Stomach smooth muscle (tissue), 2 donors: ENCODE results near the gene PLD6.

Experiments
- H3K27ac ChIP-seq: one replicate; pipeline ENCODE4 v1.7.0; 2013; ENCODE audit warnings: mild to moderate bottlenecking, low read length, inconsistent platforms
- H3K27me3 ChIP-seq, 2 donors: one replicate each; pipeline ENCODE4 v1.7.0; 2013; ENCODE audit warnings: low read length in 2 of 2; ENCODE audit not compliant: insufficient read depth in 2 of 2, control insufficient read depth in 1 of 2
- H3K36me3 ChIP-seq, 2 donors: one replicate each; pipeline ENCODE4 v1.7.0; 2013; ENCODE audit warnings: low read length in 2 of 2; ENCODE audit not compliant: control insufficient read depth in 2 of 2, insufficient read depth in 2 of 2
- H3K4me1 ChIP-seq: one replicate; pipeline ENCODE4 v1.7.0; 2013; ENCODE audit warnings: low read length; ENCODE audit not compliant: control insufficient read depth, insufficient read depth
- H3K4me3 ChIP-seq, 2 donors: one replicate each; pipeline ENCODE4 v1.7.0; 2013; ENCODE audit warnings: low read length in 2 of 2
- H3K9ac ChIP-seq, 2 donors: one replicate each; pipeline ENCODE4 v1.7.0; 2013; ENCODE audit warnings: low read length in 2 of 2, mild to moderate bottlenecking in 1 of 2
- H3K9me3 ChIP-seq, 2 donors: one replicate each; pipeline ENCODE4 v1.7.0; 2013; ENCODE audit warnings: low read length in 2 of 2; ENCODE audit not compliant: control insufficient read depth in 2 of 2
- donor health status: healthy.
- donor health status: Pancreatic carcinoma.

The PLD6 gene

DNA sequence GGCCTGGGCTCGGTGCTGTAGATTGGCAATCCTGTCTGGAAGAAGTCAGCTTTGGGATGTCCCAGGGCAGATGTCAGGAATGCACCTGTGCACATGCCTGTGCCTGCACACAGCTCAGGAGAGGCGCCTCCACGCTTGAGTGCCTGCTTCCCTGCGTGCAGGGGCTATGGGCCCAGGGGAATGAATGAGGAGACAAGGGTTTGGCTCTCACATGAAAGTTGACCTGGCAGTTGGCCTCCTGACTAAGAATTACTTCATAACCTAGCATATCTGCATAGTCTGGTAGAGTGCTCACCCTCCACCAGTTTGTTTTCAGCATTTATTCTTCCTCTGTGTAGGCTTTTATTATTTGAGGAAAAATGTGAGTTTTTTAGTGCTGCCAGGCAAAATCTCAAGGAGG lies 50.0 kb downstream of the PLD6 start:
- H3K27me3 ChIP-seq, result no peaks in the 10 kb centered on the region
- no peak overlapping the region for H3K9ac ChIP-seq
- no peaks in the 10 kb centered on the region for H3K9me3 ChIP-seq
- peaks cover 37 to 64% of the 10 kb centered on the region in 2 donors for H3K36me3 ChIP-seq
- H3K4me3 ChIP-seq, result no peak overlapping the region
- H3K27ac ChIP-seq, result no peak overlapping the region
- H3K4me1 ChIP-seq, result peaks cover 13% of the 10 kb centered on the region

DNA sequence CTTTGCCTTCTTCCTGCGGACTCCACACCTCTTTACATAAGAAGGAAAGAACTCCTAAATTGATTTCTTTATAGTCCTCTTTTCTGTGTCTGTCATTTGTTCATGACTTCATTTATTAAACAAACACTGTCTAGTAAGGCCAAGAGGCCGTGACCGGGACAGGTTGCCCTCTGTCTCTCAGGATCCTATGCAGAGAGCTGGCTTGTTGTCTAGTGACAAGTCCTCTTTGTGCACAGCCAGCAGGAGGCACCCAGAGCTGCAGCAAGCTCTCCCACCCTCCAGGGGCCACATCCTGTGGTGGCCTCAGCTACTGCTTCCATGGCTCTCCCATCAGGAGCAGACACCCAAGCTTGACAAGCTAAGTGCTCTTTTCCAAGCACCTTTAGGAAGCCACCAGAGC lies 50.6 kb downstream of the PLD6 start:
- Histone ChIP-seq H3K27me3 (no peaks in the 10 kb centered on the region), H3K4me3 (no peak overlapping the region), H3K9ac (no peak overlapping the region), H3K9me3 (no peaks in the 10 kb centered on the region), H3K27ac (no peak overlapping the region), H3K36me3 (peaks cover 32 to 59% of the 10 kb centered on the region in 2 donors), H3K4me1 (peaks cover 13% of the 10 kb centered on the region)

DNA sequence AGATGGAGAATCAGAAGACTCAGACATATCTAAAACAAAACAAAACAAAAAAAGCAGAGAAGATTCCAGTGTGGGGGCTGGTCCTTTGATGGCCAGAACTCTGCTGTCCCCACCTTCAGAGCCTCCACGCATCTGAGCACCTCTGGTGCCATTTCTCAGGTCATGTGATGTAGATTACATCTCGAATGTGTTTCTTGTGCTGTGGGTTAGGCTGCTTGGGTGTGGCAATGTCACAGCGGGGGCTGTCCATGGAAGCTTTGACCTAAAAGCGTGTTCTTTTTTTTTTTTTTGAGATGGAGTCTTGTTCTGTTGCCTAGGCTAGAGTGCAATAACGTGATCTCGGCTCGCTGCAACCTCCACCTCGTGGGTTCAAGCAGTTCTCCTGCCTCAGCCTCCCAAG lies 51.2 kb downstream of the PLD6 start:
- H3K27me3 ChIP-seq, result no peaks in the 10 kb centered on the region
- peaks cover 13% of the 10 kb centered on the region for H3K4me1 ChIP-seq
- H3K27ac ChIP-seq, result no peak overlapping the region
- H3K4me3 ChIP-seq, result no peak overlapping the region
- no peak overlapping the region for H3K9ac ChIP-seq
- H3K9me3 ChIP-seq, result no peaks in the 10 kb centered on the region
- peaks cover 29 to 57% of the 10 kb centered on the region in 2 donors for H3K36me3 ChIP-seq

DNA sequence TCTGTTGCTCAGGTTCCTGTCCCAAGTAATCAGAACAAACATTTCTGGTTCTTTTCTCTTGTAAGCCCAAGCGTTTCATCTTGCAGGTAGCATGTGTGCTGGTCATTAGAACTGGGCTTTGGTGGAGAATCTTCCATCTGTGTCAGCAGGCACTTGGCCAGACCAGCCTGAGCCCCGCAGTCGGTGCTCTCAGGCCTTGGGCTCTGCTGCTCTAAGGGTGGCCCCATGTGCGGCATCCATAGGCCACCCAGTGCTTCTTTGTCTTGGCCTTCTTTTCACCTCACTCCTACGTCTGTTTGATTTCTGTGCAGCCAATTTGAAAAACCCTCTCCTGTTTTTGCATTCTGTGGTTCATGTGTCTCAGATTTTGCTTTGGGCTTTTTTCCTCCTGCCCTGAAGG lies 51.6 kb downstream of the PLD6 start:
- Histone ChIP-seq H3K9me3 (no peaks in the 10 kb centered on the region), H3K9ac (no peak overlapping the region), H3K4me1 (peaks cover 13% of the 10 kb centered on the region), H3K36me3 (peaks cover 29 to 58% of the 10 kb centered on the region in 2 donors), H3K27ac (no peak overlapping the region), H3K4me3 (no peak overlapping the region), H3K27me3 (no peaks in the 10 kb centered on the region)

DNA sequence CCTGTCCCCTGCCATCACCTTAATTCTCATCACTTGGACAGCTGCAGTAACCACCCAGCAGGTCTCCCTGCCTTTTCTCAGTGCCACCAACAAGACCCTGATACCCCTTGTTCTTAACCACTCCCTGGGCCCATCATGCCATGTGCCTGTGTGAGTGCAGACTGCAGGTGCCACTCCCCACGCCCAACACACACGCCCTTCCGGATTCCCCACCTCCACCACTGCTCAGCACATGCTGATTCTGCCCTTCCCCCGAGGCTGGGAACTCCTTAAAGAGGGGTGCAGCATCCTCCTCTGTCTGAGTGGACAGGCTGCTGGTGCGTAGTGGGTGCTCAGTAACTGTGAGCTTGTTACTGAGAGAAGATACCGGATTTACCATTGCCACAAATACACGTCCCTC lies 52.4 kb downstream of the PLD6 start:
- Histone ChIP-seq H3K4me3 (no peak overlapping the region), H3K27me3 (no peaks in the 10 kb centered on the region), H3K27ac (no peak overlapping the region), H3K4me1 (peaks cover 13% of the 10 kb centered on the region), H3K9ac (no peak overlapping the region), H3K36me3 (peaks cover 25 to 50% of the 10 kb centered on the region in 2 donors), H3K9me3 (no peaks in the 10 kb centered on the region)

DNA sequence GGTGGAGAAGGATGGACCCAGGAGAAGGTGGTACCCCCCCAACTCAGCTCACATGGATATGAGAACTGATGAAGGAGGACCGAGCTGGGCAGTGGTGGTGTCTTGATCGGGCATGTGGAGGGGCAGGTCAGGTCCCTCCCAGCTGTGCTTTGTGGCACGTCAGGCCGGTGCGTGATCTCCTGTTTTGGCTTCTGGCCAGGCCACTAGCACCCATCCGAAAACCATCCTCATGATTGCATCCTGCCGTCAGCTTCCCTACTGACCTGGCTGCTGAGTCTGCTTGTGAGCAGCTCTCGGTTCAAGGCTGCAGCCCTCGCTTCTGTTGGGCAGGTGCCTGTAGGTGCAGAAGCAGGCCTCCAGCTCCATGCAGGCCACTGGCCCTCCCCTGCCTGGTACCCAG lies 53.1 kb downstream of the PLD6 start:
- Histone ChIP-seq H3K9ac (no peak overlapping the region), H3K36me3 (peaks cover 25 to 54% of the 10 kb centered on the region in 2 donors), H3K4me1 (peaks cover 13% of the 10 kb centered on the region), H3K27ac (no peak overlapping the region), H3K4me3 (no peak overlapping the region), H3K27me3 (no peaks in the 10 kb centered on the region), H3K9me3 (no peaks in the 10 kb centered on the region)

DNA sequence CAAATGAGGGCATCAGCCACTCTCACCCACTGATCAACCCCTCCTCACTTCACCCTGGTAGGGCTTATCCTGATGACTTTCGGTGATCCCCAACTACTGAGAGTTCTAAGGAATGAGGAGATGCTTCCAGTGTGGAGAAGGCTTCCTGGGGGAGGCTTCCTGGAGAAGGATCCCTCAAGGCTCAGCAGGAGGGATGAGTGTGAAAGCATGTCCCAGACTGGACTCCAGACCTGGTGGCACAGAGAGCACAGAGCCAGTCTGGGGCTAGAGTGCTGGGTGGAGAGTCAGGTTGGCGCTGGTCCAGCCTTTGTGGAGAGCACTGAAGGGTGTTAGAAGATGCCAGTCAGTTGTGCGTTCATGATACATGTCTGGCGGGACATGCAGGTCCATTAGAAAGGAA lies 53.7 kb downstream of the PLD6 start:
- peaks cover 26 to 59% of the 10 kb centered on the region in 2 donors for H3K36me3 ChIP-seq
- no peaks in the 10 kb centered on the region for H3K27me3 ChIP-seq
- peak overlapping the region; percentile 80 for H3K27ac ChIP-seq
- peaks cover 13% of the 10 kb centered on the region for H3K4me1 ChIP-seq
- H3K9ac ChIP-seq, result peak overlapping the region in 1 of 2 donors; percentile 47
- no peak overlapping the region for H3K4me3 ChIP-seq
- no peaks in the 10 kb centered on the region for H3K9me3 ChIP-seq

DNA sequence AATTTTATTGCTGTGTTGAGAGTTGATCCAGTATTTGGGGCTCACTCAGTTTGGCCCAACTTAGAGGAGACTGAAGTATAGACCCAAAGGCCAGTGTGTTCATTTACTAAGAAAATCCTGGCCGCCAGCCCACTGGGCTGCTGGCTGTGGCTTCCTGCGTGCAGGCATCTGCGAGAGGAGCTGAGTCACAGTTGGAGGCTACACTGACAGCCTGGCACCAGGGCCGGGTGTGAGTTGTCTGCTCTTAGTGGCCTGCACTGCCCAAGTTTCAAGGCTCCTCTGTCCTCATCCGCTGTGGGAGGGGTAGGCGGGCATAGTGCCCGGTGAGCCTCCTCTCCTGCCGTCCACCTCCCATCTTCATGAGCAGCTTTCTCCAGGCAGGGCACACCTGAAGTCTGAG lies 54.2 kb downstream of the PLD6 start:
- H3K27ac ChIP-seq, result peak overlapping the region; percentile 80
- peaks cover 13% of the 10 kb centered on the region for H3K4me1 ChIP-seq
- no peak overlapping the region for H3K9ac ChIP-seq
- H3K9me3 ChIP-seq, result no peaks in the 10 kb centered on the region
- H3K27me3 ChIP-seq, result no peaks in the 10 kb centered on the region
- H3K36me3 ChIP-seq, result peaks cover 26 to 61% of the 10 kb centered on the region in 2 donors
- H3K4me3 ChIP-seq, result peak overlapping the region in 1 of 2 donors; percentile 15

DNA sequence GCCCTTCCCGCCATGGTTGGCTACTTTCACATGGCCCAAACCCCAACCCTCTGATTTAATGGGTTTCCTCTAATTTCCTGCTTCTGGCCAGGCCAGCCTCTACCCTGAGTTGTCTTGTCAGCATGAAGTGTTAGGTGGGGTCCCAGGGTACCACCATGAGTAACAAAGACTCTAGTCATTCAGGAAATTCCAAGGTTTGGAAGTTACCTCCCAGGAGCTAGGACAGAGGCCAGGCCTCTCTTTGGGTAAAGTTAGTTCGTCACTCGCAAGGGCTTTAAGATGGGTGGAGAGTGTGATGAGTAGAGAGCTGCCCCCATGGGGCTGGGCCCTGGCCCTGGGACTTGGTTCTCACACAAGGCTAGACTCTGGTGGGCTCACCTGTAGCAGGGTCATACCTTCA lies 54.6 kb downstream of the PLD6 start:
- H3K4me1 ChIP-seq, result peaks cover 13% of the 10 kb centered on the region
- H3K27me3 ChIP-seq, result no peaks in the 10 kb centered on the region
- peak overlapping the region; percentile 80 for H3K27ac ChIP-seq
- H3K9me3 ChIP-seq, result no peaks in the 10 kb centered on the region
- peaks cover 25 to 61% of the 10 kb centered on the region in 2 donors for H3K36me3 ChIP-seq
- peak overlapping the region in 1 of 2 donors; percentile 15 for H3K4me3 ChIP-seq
- no peak overlapping the region for H3K9ac ChIP-seq

DNA sequence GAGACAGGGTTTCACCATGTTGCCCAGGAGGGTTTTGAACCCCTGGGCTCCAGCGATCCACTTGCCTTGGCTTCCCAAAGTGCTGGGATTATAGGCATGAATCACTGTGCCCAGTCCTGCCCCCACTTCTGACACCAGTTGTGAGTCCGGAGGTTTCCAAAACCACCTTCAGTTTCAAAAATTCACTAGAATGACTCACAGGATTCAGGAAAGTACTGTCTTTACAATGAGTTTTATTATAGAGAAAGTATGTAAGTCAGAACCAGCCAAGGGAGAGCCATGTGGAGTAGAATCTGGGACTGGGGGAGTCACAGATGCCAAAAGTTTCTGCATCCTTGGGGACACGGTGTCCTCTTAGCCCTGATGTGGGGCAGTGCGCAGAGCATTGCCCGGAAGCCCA lies 55.1 kb downstream of the PLD6 start:
- H3K9me3 ChIP-seq, result no peaks in the 10 kb centered on the region
- H3K4me3 ChIP-seq, result no peak overlapping the region
- no peak overlapping the region for H3K27ac ChIP-seq
- no peaks in the 10 kb centered on the region for H3K27me3 ChIP-seq
- peaks cover 13% of the 10 kb centered on the region for H3K4me1 ChIP-seq
- H3K36me3 ChIP-seq, result peaks cover 25 to 61% of the 10 kb centered on the region in 2 donors
- H3K9ac ChIP-seq, result no peak overlapping the region
